GM18909 (cell line): ENCODE results near the gene DSCAML1.

Experiments used
- ATAC-seq: cut with Tn5 transposase; IDR thresholded peaks from one replicate; pipeline ENCODE4 v1.9.1; 2021; ENCODE audit warnings: mild to moderate bottlenecking; ENCODE audit not compliant: unreplicated experiment, poor library complexity

DSCAML1 gene

DNA sequence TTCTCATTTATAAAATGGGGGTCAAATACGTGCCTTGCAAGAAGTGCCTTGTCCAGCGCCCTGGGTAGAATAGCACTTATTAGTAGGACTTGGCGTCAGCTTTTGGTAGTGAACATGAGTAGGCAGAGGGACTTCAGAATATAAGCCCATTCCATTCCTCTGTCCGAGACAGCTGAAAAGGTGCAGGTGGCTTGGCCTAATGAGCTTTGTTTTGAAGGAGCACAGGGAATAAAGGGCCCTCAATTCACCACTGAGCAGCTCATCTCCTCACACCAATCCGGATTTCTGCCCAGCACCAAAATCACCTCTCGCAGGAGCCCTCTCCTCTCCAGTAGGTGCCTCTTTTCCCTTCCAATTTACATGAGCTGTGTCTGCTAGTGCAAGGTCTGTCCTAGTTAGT, 91.2 kb downstream of the DSCAML1 start:
- ATAC-seq: no peak

DNA sequence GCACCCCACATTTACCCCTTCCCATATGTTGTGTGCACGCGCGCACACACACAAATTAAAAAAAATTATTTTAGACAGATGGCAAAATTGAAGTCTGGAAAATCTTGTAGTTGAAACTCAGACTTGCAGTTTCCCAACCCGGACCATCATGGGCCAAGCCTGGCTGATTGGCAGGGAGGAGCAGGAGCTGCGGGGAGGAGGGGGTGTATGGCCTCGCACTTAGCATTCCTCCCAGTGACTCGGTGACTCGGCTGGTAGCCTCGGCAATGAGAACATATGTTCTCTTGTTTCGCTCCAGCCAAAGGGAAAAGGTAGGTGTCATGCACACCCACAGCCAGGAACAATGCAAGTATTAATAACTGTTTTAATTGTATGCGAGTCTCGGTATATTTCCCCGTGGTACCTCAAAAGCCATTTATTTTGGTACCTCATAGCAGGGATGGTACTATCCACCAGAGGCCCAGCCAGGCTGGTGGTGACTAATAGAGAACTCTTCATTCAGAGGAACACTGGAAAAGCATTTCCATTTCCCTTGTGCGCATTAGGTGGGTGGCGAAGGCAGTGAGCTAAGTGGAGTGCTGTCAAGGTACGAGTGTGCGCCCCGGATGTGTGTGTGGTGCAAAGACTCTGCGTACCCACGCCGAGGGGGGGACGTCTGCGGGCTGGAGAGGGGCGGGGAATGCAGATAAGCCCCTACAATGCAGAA, 92.5 kb downstream of the DSCAML1 start:
- ATAC-seq: no peak

GRCh38 chr11:117702946-117703598, 93.9 kb downstream of the DSCAML1 start:
- ATAC-seq: no peak

DNA sequence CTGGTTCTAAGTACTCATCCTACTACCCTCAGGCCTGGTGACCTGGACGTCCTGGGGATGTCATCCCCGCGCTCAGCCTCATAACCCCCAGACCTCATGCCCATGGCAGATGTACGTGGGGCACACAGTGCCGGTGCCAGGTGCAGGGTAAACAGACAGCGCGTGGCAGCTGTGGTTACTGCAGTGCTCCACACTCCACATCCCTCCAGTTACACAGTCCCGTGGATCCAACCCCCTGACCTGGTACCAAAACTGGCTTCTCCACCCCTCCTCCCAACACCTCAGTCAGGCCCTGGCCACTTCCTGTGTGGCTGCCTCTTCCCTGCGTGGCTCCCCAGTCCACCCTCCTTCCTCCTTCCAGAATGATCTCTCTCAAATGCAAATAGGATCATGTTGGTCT, 95.2 kb downstream of the DSCAML1 start:
- no peak for ATAC-seq

DNA sequence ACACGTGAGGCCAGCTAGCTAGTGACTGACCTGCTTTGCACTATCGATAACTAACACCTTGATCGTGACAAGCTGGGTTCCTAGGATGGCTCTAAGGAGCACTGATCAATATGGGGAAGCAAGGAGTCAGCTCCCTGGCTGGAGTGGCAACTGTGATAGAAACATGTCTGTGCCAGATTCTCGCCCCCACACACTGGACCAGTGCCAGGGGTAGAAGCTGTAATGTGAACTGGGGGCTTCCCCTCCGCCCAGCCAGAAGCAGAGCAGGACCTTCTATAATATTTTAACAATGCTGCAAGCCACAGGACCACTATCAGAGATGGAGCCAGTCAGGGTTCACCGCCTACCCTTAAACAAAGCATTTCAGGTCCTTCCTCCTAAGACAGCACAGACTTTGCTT, 96.5 kb downstream of the DSCAML1 start:
- no peak for ATAC-seq

GRCh38 chr11:117697319-117697718, 99.7 kb downstream of the DSCAML1 start:
- no peak for ATAC-seq

DNA sequence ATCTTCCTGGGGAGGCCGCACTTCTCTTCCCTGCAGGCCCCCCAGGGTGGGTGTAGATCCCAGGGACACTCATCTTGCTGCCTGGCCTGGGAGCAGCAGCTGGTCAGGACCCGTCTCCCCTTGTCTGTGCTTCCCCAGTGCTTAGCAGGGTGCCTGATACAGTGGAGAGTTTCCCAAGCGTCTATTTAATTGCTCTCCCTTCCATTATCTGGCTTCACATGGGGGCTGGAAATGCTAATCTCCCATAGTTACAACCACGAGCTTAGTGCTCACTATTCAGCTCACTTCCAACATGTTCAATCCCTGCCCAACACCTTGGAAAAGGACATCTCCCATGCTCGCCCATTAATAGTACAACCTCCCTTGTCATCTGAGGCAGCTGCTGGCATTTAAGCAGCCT, 100.5 kb downstream of the DSCAML1 start:
- no peak for ATAC-seq

- ATAC-seq: no peak
These were observed 103.7 kb downstream of the DSCAML1 start for GRCh38 chr11:117693344-117693743.

DNA sequence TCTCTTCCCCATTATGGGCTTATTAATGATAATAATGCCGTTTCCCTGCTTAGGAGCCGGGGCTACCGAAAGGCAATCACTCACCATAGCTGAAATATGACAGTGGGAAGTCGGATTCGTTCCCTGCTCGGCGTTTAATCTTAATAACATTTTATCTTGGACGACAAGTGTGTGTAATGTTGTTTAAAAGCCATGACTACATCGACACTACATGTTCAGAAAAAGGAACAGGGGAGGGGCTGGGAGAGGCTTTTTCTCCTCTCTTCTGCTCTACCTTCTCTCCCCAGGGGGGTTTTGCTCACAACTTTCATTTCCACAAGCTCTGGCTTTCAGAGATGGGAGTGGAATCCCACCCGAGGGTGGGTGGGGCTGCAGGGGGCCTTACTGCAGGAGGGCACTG, 105.5 kb downstream of the DSCAML1 start:
- ATAC-seq: no peak

- ATAC-seq: no peak
These were observed 105.8 kb downstream of the DSCAML1 start for GRCh38 chr11:117691218-117691514.

GRCh38 chr11:117690484-117691217, 106.4 kb downstream of the DSCAML1 start:
- no peak for ATAC-seq

DNA sequence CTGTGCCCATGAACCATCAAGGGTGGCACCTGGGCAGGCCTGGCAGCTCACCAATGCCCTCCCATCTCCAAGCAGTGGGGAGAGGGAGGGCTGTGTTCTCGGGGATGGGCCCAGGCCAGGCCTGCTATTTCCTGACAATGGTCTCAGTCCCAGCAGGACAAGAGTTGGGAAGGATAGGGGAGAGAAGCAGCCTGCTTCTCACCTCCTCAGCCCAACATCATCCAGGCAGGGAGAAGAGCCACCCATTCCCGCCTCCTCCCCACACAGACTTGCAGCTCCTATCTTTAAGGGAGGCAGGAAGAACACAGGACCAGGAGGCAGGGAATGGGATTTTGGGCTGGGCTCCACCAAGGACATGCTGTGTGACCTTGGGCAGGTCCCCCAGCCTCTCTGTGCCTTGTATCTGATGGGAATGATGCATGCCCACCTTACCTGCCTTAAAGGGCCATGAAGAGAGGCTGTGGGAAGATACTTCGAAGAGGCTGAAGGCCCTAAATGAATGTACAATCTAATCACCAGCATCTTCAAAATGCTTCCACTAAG, 108.7 kb downstream of the DSCAML1 start:
- no peak for ATAC-seq

DNA sequence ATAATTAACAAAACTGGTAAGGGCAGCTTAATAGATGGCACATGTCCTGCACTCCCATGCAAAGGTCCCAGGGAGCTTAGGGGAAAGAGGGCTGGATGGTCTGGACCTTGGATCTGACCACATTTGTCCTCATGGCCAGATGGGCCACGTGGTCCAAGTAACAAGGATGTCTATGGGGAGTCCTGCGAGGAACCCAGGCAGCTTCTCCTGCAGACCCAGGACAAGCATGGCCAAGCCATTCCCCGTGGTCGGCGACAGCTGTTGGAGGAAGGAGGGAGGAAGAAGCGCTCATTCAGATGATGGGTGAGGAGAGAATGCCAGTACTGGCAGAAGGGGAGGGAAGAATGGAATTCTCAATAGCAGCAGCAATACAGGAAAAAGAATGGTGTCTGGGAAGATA, 109.2 kb downstream of the DSCAML1 start:
- ATAC-seq: no peak

GRCh38 chr11:117686711-117687110, 110.3 kb downstream of the DSCAML1 start:
- ATAC-seq: no peak

DNA sequence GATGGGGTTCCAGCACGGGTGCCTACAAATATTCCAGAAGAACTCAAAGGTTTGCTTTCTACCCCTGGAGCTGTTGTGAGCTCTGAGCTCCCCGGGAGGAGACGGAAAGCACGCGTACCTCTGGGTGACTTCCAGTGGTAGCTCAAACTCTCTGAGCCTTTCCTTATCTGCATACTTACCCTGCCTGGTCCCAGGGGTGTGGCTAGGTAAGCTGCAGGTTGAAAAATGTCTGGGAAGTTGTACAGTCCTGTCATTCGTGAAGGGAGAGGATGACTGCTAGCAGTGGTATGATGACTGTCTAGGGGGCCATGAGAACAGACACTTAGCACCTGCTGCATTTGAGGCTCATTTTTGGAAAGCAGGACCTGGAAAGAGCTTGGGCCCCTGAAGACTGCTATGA, 111.5 kb downstream of the DSCAML1 start:
- no peak for ATAC-seq

GRCh38 chr11:117684731-117685130, 112.3 kb downstream of the DSCAML1 start:
- ATAC-seq: no peak

DNA sequence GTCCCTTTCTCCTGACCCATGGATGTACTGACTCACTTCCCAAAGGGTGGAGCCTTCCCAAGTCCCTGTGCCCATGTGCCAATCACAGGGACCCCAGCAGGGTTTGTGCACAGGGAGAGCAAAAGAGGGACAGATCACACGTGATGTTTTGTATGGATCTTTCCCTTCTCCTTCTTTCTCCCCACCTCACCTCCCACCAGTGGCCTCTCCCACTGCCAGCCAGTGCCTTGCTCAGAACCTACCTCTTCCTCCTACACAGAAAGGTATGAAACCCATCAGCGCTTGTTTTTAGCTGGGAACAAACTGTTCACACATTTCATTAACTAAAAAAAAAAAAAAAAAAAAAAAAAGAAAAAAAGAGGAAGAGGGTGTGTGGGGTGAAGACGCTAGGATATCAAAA, 112.9 kb downstream of the DSCAML1 start:
- no peak for ATAC-seq

GRCh38 chr11:117681438-117681837, 115.6 kb downstream of the DSCAML1 start:
- ATAC-seq: no peak

DNA sequence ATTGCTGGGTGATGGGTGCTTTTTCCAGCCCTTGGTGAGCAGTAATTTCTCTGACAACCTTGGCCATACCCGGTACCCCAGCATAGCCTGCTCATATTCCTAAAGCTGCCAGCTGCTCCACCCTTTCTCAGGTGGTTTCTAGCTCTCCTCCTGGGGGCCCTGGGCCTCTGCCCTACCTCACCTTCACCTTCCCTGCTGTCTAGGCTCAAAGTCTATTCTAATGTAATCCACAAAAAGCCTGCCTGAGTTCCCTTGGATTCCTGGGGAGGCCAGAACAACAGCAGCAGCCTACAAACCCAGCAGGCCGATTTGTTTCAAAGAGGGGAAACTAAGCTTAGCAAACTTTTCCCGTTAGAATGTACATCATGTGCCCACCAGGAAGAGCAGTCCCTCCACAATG, 117.6 kb downstream of the DSCAML1 start:
- no peak for ATAC-seq

DNA sequence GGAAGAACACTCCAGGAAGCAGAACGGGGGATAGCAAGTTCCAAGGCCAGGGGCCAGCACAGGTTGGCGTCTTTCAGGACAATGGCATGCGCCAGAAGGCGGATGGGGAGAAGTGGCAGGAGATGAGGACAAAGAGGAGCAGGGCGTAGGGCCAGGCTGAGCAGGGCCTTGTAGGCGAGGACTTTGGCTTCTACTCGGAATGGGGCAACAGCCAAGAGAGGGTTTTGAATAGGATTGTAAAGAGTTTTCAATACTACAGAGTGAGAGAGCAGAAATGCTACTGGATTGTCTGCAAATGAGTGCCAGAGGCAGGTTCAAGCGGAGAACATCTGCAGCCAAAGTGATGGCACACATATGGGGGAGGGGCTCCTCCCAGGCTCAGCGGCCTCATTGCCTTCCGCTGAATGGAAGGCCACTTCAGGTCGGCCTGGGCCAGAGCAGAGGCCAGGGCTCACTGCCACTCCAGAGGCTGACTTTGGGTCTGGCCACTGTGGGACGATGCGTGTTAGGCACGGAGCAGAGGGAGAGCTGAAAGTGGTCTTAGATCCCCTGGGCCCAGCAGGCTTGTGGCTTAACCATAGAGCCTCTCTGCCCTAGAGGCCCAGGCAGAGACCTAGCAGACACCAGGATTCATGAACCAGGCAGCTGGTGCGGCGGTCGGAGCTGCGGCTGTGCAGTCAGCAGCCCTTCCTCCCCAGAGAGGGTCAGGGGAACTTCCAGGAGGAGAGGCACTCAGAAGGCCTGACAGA, 118.2 kb downstream of the DSCAML1 start:
- ATAC-seq: no peak
